Ectodermal cell (in vitro differentiated cells): Measurements from ENCODE around the gene STRC.
"Not testable (repeated sequence)": the region's sequence is repeated elsewhere in the genome, so short reads cannot be mapped to it uniquely, and the experiment has no call there.

ENCODE experiments used
- H3K27ac ChIP-seq: 2 replicates; pipeline ENCODE4 v1.7.0; 2013; ENCODE audit warnings: mild to moderate bottlenecking, low read depth, low read length; ENCODE audit not compliant: insufficient read depth, poor library complexity, severe bottlenecking
- H3K27me3 ChIP-seq: 2 replicates; pipeline ENCODE4 v1.7.0; 2013; ENCODE audit warnings: mild to moderate bottlenecking, low read length; ENCODE audit not compliant: insufficient read depth, control insufficient read depth, poor library complexity, severe bottlenecking
- H3K36me3 ChIP-seq: one replicate; pipeline ENCODE4 v1.7.0; 2013; ENCODE audit warnings: low read length; ENCODE audit not compliant: control insufficient read depth, insufficient read depth
- H3K4me1 ChIP-seq: one replicate; pipeline ENCODE4 v1.7.0; 2013; ENCODE audit warnings: low read length; ENCODE audit not compliant: control insufficient read depth, insufficient read depth
- H3K4me3 ChIP-seq: 2 replicates; pipeline ENCODE4 v1.7.0; 2013; ENCODE audit warnings: low read depth, low read length, control low read depth; ENCODE audit not compliant: insufficient read depth
- H3K9me3 ChIP-seq: 2 replicates; pipeline ENCODE4 v1.7.0; 2013; ENCODE audit warnings: mild to moderate bottlenecking, low read length, moderate library complexity; ENCODE audit not compliant: control insufficient read depth
- WGBS, 2 experiments: methylation state at CpG; one replicate each; pipeline ENCODE4 v1.1.7; 2013; ENCODE audit warnings: missing lambda C conversion rate in 2 of 2; 5-methylcytosine and 5-hydroxymethylcytosine counted together

STRC gene

DNA sequence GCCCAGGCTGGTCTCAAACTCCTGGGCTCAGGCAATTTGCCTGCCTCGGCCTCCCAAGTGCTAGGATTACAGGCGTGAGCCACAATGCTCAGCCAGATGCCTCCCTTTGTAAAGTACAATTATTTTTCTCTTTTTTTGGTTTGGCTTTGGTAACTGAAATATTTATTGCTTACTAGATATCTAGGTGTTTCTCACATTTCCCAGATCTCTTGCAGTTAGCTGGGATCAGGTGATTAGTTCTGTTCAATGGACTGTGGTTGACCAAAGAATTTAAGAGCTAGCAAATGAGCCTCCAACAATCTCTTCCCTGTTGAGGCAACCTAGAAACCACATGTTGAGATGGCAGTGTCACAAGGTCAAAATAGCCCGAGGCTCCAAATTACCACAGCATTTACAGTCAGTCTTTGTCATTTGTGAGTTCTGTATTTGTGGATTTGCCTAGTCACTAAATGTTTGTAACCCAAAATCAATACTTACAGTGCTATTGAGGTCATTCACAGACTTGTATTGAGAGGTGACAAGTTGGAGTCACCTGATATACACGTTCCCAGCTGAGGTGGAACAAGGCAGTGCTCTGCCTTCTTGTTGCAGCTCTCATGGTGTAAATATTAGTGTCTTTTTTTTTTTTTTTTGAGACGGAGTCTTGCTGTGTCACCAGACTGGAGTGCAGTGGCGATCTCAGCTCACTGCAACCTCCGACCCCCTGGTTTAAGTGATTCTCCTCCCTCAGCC is 3.6 kb upstream of the STRC start:
- not testable (repeated sequence) for H3K4me1 ChIP-seq, H3K36me3 ChIP-seq, H3K9me3 ChIP-seq, H3K27me3 ChIP-seq, H3K27ac ChIP-seq, H3K4me3 ChIP-seq
- WGBS, 2 experiments = 86 to 91% methylated on average over 1 to 4 of the region's 7 CpGs

DNA sequence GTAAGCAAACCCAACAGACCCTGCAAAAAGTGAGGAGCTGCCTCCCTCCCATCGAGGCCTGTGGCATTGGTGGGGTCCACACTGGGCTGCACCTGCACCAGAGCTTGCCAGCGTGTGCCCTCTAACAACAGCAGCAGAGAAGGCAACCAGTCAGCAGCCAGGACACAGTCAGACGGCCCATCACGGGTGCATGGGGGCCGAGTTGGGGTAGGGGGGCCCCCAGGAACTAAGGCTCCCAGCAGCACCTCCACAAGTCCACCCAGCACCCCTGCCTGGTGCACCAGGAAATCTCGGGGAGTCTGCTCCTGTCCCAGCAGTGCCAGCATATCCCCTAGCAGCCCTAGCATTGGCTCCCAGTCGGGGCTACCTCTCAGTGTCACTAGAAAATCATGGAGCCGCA is 850 bp downstream of the STRC start:
- not testable (repeated sequence) for H3K4me1 ChIP-seq, H3K27me3 ChIP-seq, H3K36me3 ChIP-seq, H3K4me3 ChIP-seq, H3K27ac ChIP-seq, H3K9me3 ChIP-seq
- WGBS, 2 experiments = 83 to 88% methylated on average over 3 of the region's 8 CpGs

DNA sequence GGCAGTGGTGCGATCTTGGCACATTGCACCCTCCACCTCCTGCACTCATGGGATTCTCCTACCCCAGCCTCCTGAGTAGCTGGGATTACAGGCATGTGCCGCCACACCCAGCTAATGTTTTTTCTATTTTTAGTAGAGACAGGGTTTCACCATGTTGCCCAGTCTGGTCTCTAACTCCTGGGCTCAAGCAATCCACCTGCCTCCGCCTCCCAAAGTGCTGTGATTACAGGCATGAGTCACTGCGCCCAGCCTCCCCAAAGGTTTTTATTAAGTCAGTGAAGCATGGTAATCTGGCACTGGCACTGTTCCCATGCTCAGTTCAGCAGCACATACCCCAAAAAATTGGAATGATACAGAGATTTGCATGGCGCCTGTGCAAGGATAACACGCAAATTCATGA is 16.4 kb downstream of the STRC start:
- not testable (repeated sequence) for H3K4me1 ChIP-seq, H3K4me3 ChIP-seq, H3K27ac ChIP-seq, H3K36me3 ChIP-seq, H3K9me3 ChIP-seq, H3K27me3 ChIP-seq
- 92 to 94% methylated on average over 6 of the region's 6 CpGs for WGBS, 2 experiments

DNA sequence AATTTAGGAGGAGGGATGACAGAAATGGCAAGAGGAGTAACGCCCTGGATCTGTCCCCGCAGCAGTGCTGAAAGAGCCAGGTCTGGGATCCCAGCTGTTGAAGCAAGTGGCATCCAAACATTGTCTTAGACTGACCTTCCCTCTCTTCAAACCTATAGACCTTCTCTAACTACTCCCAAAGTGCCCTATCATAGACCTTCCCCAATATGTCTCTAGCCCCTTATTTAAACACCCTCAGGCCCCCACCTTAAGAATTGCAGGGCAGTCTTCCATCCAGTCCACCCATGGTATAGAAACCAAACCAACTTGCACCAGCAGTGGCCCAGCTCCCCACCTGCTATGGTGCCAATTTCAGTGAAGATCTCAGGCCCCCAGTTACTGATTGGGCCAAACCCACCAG is 18.4 kb downstream of the STRC start:
- not testable (repeated sequence) for H3K36me3 ChIP-seq, H3K4me1 ChIP-seq, H3K27ac ChIP-seq, H3K9me3 ChIP-seq, H3K27me3 ChIP-seq, H3K4me3 ChIP-seq
- WGBS, 2 experiments = no CpG with 5 or more reads among the region's 2 CpGs

DNA sequence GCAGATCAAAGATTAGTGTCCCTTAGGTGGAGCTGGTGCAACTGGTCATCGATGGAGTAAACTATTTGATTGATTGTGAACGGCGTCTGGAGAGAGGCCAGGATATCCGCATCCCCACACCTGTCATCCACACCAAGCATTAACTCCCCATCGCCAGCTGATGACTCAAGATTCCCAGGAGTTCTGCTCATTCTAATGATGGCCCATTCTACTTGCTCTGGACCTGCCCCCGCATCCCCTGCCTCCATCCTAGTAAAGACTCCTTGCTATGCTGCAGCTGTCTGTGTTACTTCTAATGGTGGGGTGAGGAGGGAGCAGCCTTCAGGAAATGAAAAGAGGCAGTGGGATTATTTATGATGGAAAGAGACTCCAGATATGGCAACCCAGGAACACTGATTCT is 19.5 kb downstream of the STRC start:
- H3K27me3 ChIP-seq, H3K4me3 ChIP-seq, H3K4me1 ChIP-seq, H3K9me3 ChIP-seq, H3K27ac ChIP-seq, H3K36me3 ChIP-seq: not testable (repeated sequence)
- 89 to 90% methylated on average over 2 to 4 of the region's 6 CpGs for WGBS, 2 experiments

DNA sequence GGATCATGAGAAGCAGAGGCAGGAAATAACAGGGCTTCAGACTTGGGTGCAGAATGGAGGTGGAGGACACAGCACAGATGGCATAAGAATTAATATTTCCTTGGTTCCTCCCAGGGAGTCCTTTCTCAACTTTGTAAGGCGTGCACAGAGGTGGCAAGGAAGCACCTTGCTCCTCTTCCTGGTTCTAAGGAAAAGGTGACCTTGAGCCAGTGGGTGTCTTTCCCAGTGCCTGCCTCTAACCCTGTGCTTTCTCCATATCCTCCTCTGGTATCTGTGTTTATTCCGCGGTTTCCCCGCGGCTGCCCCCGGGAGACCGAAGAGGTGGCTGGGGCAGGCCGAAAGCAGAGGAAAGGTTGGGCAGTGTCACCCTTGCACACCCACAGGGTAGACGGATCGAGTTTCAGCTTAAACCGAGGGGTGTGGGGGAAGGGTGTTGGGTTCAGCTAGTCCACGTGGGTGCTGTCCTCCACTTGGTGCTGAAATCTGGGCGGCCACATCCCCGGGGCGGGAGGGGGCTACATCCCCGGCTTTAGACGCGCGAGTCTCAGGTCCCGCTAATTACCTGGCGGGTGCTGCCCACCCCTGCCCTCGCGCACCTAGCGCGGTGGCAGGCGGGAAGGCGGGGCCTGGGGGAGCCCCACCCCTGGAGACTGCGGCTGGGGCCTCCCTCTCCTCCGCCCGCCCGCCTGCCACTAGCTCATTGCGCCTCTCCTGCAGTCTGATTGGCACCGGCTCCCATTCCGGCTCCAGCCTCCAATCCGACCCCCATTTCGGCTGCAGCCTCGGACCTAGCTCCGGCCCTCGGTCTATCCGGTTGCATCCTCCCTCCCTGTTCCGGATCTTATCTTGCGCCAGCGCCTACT is 25.0 kb downstream of the STRC start, which contains the start of gene CKMT1B:
Gene CKMT1B (plus strand): TSS at position 700 of the 863 bp plus-strand sequence. CDS start 192 bp downstream, outside the sequence.
- no CpG with 5 or more reads among the region's 43 CpGs for WGBS, 2 experiments
- not testable (repeated sequence) for H3K27ac ChIP-seq, H3K36me3 ChIP-seq, H3K27me3 ChIP-seq, H3K4me1 ChIP-seq, H3K9me3 ChIP-seq, H3K4me3 ChIP-seq

DNA sequence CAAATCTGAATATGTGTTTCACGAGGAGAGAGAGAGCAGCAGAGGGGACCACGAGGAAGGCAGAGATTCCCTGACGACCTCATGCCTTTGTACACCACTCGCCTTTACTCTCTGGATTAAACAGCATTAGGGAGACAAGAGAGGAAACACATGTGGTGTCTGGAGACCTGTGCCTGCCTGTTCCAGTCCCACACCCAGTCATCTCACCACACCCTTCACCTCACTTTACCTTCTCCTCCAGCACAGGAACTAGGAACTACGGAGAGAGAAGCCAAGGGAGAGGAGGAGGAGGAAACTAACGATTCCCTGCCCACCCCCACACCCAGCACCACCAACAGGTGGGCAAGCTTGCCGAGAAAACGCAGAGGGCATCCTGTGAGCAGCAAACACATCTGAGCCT is 25.8 kb downstream of the STRC start:
- not testable (repeated sequence) for H3K4me3 ChIP-seq, H3K36me3 ChIP-seq, H3K9me3 ChIP-seq, H3K4me1 ChIP-seq, H3K27me3 ChIP-seq, H3K27ac ChIP-seq
- WGBS, 2 experiments = 26 to 33% methylated on average over 1 to 3 of the region's 8 CpGs

DNA sequence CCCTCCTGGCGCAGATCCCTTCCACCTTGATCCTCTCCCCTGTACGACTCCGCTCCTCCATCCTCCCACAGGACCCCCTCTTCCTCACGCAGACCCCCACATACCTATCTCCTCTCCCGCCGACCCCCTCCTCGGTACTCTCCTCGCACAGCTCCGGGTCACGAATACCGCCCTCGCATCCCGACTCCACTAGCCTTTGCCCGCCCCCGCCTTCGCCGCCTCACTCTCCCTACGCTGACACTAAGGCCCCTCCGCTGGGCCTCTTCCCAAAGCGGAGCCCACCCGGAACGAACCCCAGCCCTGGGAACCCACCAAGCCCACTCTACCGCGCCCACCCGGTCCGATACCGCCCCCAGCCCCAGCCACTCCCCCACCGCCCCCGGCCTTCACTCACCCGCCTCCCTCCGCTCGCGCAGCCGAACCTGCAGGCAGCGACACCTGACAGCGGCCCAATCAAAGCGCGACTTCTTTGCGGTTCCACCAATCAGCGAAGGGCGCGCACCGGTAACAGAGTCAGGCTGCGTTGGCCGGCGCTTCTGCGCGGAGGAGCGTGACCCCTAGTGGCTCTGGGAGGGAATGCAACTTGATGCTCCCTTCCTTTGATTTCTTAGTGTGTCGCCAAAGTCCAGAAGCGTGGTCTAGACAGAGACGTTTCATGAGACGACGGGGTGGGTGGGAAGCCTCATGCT is 28.7 kb downstream of the STRC start, which contains the start of gene PPIP5K1:
Gene PPIP5K1 (minus strand): TSS at position 431 of the 689 bp plus-strand sequence. CDS start 5,704 bp downstream, outside the sequence.
- H3K27me3 ChIP-seq, H3K9me3 ChIP-seq, H3K36me3 ChIP-seq, H3K4me1 ChIP-seq, H3K4me3 ChIP-seq, H3K27ac ChIP-seq: not testable (repeated sequence)
- WGBS, 2 experiments = no CpG with 5 or more reads among the region's 54 CpGs

DNA sequence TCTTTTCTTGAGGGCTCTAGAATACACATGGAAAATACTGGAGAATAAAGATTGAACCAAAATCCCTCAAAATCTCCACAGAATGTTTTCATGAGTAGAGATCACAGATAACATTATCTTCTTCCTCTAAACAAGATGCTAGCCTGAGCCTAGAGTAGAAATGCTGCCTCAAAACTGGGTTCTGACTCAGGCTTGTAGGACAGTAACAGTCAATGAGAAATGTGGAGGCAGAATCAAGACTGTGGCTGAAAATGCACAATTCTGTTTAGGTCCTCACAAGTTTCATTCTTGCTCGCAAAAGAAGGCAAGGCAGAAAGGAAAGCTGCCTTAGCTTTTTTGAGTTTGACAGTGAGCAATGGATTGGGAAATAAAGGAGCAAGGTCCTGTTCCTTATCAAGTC is 44.0 kb downstream of the STRC start:
- not testable (repeated sequence) for H3K9me3 ChIP-seq, H3K27me3 ChIP-seq, H3K36me3 ChIP-seq

DNA sequence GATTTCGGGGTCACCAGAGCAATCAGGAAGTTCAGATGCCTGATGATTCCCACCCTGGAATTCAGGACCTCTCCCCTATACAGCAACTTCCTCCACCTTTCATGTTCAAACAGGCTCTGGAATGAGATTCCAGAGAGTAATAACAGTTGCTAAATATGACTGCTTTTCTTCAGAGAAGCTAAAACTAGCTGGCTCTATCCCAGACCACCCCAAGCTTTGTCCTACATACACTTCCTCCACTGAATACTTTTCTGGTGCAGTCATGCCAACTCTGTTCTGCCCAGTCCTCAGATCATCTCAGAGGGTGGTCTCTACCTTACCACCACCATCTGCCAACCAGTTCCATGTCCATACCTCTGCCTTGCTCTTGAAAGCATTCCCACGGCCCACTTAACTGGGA is 52.0 kb downstream of the STRC start:
- not testable (repeated sequence) for H3K9me3 ChIP-seq, H3K27me3 ChIP-seq, H3K4me3 ChIP-seq, H3K27ac ChIP-seq, H3K36me3 ChIP-seq, H3K4me1 ChIP-seq
- no CpG with 5 or more reads among the region's 2 CpGs for WGBS, 2 experiments

More for the DNA sequence above, 44.0 kb downstream of the STRC start:
- no CpG with 5 or more reads among the region's 1 CpG for WGBS, 2 experiments
- not testable (repeated sequence) for H3K4me3 ChIP-seq, H3K4me1 ChIP-seq, H3K27ac ChIP-seq
